SIG-M5 treated with dmso at 0.1 percent for 504 hours (cell line): ENCODE measurements around the gene UMPS.
A peak's percentile ranks its signal among the peaks of the same experiment; 100 is the strongest.

ENCODE experiments used
- DNase-seq: peaks from one replicate; lab custom pipeline; 2025; ENCODE audit not compliant: unreplicated experiment; lab: John Stamatoyannopoulos, UW

Gene UMPS

DNA sequence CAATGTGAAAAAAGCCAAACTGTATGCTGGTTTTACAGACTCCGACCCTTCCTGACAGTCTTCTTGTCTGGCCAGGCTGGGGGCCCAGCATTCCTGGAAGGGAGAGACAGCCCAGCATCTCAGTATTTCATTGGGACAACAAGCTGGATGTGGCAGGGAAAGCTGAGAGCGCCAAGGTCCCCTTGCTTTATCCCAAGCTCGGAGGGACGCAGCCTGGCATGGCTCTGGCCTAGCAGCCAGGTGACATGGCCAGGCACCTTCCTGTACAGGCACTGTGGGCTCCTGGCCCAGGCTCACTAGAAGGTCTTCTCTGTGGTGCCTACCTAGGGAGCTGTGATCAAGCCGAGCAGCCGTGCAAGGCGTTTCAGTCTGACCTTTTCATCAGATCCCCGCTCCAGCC lies 33.0 kb downstream of the UMPS start:
- DNase-seq: no peak

DNA sequence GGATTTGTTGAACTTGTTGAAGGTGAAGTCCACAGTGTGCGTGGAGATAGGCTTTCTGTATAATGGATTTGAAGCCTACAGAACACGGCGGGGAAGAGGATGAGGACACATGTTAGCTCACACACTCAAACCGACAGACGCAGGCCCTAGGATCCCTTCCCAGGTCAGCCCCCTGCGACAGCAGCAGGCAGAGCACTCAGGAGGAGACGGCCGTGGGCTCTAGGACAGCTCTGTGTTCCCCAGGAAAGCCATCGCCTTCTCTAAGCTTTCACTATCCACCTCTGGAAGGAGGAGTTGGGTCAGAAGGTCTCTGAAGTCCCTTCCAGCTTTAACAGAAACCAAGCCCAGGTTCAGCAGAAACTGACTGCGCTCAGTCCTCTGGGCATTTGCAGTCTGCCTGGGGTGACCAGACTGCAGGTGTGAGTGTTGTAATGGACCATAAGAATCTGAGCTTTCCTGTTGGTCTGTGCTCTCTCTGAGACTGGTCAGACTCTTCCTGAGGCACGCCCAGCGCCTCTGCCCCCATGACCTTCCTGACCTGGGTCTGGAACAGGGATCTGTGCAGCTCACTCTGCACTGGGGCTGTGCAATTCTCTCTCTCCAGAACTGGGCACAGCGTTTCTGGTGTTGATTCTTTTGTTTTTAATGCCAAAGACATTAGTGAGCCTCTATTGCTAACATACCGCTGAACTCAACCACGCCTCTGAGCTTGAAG lies 33.5 kb downstream of the UMPS start:
- no peak for DNase-seq

DNA sequence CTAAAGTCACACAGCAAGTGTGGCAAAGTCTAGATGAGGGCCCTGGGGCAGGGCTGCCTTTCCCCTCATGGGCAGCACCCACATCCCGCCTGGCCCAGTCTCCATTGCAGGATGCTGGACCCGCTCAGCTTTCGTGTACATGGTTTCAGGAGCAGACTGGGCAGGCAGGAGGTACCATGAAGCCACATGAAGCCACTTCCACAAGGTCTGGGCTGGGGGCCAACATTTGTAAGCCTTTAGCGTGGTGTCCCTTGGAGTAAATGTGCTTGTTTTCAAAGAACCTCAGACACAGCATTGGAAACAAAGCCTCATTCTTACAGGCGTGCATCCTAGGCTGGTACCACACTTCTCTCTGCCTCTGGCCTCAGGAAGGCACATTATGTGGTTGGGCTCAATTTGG lies 34.5 kb downstream of the UMPS start:
- DNase-seq: no peak

DNA sequence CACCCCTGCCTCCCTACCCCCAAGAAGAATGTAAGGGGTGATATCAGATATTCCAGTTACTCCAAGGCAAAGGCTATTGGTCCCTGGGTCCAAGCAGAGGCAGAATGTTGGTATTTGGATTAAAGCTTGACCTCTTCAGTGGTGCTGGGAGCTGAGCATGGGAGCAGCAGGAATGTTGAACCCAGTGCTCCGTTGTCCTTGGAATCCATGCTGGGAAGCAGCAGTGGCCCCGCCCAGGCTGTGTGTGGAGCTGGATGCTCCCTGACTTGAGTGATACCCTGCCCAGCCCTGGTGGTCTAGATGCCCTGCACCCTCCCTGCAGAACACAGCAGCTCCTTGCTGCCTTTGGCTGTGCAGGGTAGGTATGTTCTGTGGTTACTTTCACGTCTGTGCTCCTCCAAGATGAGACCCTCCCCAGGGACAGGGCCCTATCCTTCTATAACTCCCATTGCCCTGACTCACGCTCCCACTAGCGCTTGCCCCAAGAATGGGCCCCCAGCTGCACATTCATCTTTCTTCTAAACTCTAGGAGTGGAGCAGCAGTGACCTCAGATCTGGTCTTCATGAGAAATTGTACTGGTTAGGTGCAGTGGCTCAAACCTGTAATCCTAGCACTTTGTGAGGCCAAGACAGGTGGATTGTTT lies 35.1 kb downstream of the UMPS start:
- DNase-seq: no peak

DNA sequence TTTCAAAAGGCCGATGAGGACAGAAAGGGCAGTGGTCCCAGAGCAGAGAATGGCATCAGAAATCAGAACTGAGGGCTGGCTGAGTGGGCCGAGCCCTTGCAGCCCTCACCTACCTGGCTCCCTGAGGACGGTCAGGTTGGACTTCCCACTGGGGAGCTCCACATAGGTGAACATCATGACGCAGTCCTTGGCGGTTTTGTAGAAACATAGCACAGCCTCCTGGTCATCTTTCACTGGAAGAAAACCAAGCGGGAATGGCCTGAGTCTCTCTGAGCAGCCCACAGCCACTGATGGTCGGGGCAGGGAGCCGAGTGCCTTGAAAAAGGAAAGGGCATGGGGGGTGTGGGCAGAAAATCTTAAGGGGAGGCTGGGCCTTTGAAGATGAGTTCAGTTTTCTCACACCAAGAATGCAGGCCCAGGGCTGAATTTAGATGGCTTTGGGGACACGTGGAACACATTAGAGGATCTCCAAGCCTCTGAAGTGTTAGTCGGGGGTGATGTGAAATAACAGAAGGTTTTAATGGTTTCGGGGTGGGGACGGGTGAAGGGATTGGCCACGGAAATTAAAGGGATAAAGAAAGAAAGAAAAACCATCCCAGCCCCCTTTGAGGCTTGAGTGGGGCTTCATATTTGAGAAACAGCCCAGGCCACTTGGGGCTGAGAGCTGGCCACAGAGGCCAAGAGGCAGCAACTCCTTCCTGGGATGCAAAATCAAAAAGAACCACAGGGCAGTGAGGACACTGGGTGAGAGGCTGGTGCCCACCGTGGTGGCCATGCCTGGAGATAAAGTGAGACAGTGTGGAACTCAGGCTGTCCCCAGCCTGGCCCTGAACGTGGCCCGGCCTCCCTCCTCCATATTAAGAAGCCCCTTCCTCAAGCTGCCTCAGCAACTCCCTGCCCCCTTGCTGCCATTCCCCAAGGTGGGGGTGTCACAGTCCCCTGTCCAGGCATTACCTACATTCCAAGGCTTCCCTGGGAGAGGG lies 36.2 kb downstream of the UMPS start:
- DNase-seq: no peak

DNA sequence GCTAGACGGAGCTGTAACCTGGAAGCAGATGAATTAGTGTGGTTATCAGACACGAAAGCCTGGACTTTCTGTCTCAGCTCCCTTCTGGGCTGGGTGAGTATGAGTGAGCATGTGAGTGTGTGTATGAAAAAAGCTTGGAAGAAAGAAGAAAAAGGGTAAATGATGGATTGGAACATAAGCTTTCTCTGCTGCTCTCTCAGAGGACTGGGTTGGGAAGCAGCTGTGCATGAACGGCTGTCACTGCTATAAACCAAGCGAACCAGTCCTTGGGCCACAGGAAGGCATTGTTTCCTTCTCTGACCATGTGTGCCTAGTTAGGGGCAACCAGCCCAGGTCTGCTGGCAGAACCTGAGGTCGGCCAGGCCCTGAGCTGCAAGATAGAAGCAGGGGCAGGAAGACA lies 37.0 kb downstream of the UMPS start:
- DNase-seq: no peak

DNA sequence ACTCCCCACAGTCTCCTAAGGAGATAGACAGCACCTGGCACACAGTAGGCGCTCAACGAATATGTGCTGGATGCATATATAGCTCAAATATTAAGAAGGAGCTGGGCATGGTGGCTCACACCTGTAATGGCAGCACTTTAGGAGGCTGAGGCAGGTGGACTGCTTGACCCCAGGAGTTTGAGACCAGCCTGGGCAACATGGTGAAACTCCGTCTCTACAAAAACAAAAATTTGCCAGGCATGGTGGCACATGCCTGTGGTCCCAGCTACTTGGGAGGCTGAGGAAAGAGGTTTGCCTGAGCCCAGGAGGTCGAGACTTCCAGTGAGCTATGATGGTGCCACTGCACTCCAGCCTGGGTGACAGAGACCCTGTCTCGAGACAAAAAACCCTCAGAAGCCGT lies 37.4 kb downstream of the UMPS start:
- DNase-seq: no peak

DNA sequence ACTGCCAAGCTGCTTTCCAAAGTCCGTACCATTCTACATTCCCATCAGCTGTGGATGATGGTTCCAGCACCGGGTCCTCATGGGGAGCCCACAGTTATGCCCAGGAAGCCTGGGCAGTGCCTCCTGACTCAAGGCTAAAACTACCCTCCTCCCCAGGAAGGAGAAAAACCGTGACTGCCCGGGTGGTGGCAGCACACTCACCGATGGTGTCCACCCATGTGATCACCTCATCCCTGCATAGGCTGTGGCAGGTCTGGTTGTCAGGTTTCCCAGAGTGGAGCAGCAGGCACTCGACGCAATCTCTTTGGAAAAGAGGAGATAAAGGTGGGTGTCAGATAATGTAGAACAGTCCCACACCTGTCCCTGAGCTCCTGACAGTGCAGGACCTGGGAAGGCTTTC lies 38.6 kb downstream of the UMPS start:
- DNase-seq: peak; percentile 42

DNA sequence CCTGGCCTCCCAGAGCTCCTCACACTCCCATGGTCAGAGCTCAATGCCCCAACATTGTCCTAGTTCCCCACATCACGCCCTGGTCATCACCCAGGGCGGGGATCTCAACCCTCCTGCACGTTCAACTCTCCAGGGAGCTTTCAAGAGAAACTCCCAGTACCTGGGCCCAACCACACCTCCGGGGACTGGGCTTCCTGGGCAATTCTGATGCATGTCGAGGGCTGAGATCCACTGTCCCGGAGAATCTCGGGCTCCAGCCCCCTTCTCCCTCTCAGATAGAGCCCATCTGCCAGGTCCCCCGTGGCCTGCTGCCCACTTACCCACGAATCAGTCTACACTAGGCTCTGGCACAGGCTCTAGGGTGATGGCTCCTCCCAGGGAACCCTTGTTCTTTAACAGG lies 39.2 kb downstream of the UMPS start:
- no peak for DNase-seq

DNA sequence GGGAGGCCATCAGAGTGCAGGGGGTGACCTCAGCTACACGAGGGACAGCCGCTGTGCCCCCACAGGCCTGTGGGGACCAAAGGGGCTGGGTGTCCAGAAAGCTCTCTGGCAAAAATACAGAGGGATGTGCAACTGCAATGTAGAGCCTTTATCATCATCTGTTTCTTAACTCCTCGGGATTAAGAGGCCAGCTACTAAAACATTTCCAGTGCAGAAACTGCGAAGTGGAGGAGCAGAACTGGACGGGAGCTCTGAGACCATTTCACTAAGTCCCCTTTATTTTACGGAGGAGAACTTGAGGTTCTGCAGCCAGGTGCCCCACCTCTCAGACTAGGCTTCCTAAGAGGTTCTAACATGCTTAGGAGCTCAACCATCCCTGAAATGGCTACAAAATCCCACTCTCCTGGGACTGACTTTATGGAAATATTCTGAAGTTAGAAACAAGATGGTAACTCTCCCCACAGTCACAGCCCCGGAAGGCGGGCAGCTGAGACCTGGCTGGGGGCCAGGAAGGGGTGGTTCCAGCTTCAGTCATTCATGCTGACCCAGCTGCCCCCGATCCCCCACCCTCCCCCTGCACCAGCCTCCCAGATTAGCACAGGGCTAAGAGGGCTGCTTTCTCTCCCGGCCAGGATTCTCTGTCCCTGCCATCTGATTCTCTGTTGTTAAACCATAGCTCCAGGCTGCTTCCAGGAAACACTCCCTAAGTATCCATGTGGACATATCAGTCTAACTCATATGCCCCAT lies 40.3 kb downstream of the UMPS start:
- no peak for DNase-seq

DNA sequence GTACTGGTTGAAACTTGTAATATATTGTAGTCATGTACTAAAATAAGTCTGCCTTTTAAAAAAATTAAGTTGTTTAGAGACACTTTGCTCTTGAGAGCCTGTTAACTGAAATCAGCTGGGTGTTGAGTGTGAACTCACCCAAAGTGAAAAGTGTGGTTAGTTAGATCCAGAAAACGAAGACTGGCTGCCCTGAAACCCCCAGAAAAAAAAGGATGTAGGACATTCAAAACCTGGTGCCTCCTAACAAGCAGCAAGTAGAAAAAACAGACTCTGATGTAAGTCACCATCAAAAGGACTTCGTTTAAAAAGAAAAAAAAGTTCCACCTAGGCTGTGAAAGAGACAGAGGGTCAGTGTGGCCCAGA lies 40.8 kb downstream of the UMPS start:
- no peak for DNase-seq

DNA sequence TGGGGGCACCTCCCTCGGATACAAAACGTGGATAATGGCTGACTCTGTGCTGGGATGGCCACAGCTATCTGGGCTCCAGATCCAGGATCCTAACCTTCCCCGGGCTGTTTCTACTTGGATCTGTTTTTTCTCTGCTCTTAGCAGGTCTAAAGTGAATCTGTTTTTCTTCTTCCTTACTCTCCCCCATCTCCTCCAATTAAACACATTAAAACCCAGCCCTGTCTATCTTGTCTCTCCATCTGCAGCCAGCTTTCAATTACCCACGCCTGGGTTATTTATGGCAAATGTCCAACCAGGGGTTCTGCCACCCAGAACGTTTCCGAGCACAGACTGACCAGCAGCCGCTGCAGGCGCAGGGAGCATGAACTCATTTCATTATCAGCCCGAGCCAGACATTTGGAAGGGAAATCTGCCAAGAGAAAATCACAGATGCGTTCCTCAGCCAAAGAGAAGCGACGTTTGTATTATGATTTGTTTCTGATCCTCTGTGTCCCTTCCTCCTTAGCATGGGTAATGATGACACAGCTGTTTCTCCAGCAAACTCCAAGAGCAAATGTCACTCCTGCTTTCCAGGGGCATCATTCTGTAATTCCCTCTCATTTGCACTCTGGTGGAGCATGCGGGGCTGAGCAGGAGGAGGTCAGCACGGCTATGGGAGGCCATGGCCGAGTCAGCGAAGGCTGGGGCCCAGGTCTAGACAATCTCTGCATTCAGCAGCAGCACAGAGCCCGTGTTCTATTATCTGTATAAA lies 42.0 kb downstream of the UMPS start:
- DNase-seq: no peak

DNA sequence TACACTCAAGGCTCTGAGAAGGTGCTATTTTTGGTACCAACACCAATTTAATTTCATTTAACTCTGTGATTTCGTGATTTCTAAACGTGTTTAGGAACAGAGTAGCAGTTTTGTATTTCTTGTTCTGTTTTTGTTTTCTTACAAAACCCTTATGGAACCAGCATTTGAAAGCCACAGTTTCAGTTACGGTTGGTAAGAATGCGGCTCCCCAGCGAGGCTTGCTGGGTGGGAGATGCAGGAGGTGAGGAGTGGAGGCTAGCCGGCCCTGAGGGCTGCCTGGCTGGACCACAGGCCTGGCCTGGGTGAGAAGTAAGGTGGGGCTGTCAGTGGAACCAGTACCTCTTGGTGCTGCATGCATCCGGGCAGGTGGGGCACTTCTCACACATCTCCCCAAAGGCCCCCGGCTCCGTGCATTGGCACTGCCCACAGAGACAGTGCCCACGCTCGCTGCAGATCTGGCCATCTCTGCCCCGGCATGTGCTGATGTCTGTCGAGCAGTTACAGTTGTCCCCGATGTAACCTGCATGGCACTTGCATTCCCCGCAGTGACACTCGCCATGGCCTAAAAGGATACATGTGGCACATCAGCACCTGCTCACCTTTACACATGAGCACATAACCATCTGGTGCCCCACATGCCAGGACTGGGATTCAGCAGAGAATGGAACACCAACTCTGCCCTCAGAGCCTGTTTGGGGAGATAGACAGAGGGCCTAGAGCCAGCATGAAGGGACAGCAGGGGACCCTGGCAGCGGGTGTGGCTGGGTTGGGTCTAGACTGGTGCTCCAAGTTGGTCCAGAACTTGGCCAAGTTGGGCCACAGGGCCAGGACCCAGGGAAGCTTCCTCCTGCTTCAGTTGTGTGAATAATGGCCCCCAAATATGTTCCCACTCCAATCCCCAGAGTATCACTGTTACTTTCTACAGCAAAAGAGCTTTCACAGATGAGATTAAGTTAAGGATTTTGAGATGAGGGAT lies 43.4 kb downstream of the UMPS start:
- DNase-seq: no peak

DNA sequence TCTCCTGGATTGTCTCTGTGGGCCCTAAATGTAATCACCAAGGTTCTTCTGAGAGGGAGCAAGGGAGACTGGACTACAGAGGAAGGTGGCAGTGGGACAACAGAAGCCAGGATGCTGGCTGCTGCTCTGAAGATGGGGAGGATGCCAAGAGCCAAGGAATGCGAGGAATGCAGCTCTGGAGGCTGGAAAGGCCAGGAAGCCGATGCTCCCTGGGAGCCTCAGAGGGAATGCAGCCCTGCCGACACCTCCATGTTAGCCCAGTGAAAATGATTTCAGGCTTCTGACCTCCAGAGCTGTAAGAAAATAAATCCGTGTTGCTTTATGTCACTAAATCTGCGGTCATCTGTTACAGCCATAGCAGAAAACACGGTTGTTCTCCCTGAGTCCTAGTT lies 44.1 kb downstream of the UMPS start:
- DNase-seq: no peak

DNA sequence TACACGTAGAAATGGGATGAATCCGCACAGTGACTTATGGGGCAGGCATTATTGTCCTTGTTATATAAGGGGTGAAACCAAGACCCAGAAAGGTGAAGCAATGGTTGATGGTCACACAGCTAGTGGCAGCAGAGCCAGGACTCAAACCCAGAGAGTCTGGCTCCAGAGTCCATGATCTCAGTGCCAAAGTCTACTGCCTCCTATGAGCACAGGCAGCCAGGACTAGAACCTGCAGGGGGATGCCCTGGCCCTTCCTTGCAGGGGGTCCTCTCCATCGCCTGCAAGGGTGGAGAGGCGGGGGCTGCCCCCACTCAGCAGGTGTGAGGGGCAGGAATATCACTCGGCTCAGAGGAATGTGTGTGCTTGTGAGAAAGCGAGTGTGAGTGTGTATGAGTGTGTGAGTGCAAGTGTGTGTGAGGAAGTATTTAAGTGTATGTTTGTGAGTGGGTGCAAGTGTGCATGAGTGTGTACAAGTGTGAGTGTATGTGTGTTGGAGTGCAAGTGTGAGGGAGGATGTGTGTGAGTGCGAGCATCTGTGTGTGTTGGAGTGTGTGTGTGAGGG lies 44.7 kb downstream of the UMPS start:
- no peak for DNase-seq

DNA sequence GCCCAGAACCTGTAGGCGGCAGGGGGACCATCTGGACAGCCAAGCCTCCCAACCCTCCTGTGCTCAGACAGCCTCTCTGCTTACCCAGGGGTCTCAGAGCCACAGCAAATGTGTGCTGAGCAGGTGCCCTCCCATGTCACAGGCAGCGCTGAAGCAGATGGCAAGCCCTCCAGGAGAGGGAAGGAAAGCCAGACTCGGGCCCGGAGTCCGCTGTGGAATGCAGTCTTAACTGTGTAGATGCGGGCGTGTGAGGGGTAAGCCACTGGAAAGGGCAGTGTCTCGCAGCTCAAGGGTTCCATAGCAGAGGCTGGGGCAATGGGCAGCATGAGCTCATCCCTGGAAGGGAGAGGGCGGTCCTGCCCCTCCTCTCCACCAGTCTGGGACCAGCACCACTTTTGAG lies 45.6 kb downstream of the UMPS start:
- DNase-seq: no peak

DNA sequence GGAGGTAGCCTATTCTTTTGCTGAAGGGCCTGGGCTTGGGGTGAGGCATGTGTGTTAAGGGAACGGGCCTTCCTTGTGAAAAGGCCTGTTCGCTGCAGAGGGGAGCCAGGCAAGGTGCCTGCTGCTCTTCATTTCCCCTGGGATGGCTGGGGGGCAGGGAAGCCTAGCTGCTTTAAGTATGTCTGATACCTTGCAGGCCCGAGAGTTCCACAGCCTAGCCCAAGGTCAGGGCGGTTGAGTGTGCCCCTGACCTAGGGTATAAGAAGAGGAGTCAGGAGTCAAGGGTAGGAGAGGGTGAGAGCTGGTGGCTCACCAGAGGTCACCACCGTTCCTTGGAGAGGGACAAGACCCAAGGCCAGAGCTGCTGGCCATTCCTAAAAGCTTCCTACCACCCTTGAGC lies 46.6 kb downstream of the UMPS start:
- no peak for DNase-seq

DNA sequence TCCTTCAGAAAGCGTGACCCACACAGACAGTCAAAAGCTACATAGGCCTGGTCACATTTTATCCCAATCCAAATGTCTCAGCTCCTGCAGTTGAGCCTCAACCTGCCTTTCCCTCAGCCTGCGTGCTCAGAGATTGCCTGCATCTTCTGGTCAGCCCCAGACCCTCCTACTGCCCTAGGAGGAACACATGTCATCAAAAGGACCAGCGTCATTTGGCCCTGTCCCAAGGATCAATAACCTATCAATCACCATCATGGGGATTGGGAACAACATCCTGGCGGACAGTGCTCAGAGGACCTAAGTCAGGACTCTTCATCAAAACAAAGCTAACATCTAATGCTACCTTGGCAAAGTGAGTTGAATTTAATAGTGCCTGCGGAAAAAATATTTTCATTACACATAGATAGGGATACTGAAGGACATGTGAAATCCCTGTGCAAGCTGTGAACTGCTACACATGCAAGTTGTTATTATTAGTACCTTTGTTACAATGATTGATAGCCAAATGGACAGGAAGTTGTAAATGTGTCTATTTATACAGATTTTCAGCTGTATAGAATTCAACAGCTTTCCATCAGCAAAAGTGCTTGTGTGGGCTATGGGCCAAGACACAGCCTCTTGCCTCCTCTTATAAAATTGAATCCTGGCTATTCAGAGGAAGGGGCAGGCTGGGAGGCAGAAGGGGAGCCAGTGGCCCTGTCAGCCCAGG lies 47.7 kb downstream of the UMPS start:
- no peak for DNase-seq
